ENCODE results near the gene ZRSR2.
"Not testable (repeated sequence)": the region's sequence is repeated elsewhere in the genome, so short reads cannot be mapped to it uniquely, and the experiment has no call there.

Gene ZRSR2

GRCh38 chrX:15804563-15804962 is 14.3 kb downstream of the ZRSR2 start:
- DNase-seq (ENCODE audit: low read depth), result no peak

- no peak for DNase-seq (ENCODE audit: low read depth)
Measured at GRCh38 chrX:15808254-15808653, 18.0 kb downstream of the ZRSR2 start.

GRCh38 chrX:15812192-15812938 is 22.1 kb downstream of the ZRSR2 start:
- no peak for DNase-seq (ENCODE audit: low read depth)

- no peak for DNase-seq (ENCODE audit: low read depth)
Measured at GRCh38 chrX:15813416-15813815, 23.1 kb downstream of the ZRSR2 start.

GRCh38 chrX:15814771-15815365 is 24.6 kb downstream of the ZRSR2 start:
- no peak for DNase-seq (ENCODE audit: low read depth)

- no peak for DNase-seq (ENCODE audit: low read depth)
Measured at GRCh38 chrX:15815779-15816437, 25.6 kb downstream of the ZRSR2 start.

GRCh38 chrX:15816438-15816809 is 26.1 kb downstream of the ZRSR2 start:
- DNase-seq (ENCODE audit: low read depth), result no peak

GRCh38 chrX:15816886-15817285 is 26.6 kb downstream of the ZRSR2 start:
- DNase-seq (ENCODE audit: low read depth), result no peak

GRCh38 chrX:15820106-15821073 is 30.1 kb downstream of the ZRSR2 start:
- no peak for DNase-seq (ENCODE audit: low read depth)

- DNase-seq (ENCODE audit: low read depth), result no peak
Measured at GRCh38 chrX:15822922-15823321, 32.6 kb downstream of the ZRSR2 start.

GRCh38 chrX:15825936-15826335 is 35.7 kb downstream of the ZRSR2 start:
- no peak for DNase-seq (ENCODE audit: low read depth)

GRCh38 chrX:15829217-15829616 is 38.9 kb downstream of the ZRSR2 start:
- no peak for DNase-seq (ENCODE audit: low read depth)

- not testable (repeated sequence) for DNase-seq (ENCODE audit: low read depth)
Measured at GRCh38 chrX:15831347-15831746, 41.1 kb downstream of the ZRSR2 start.

GRCh38 chrX:15834053-15834452 is 43.8 kb downstream of the ZRSR2 start:
- no peak for DNase-seq (ENCODE audit: low read depth)

- DNase-seq (ENCODE audit: low read depth), result no peak
Measured at GRCh38 chrX:15834827-15835595, 44.7 kb downstream of the ZRSR2 start.

- DNase-seq (ENCODE audit: low read depth), result no peak
Measured at GRCh38 chrX:15838017-15838416, 47.7 kb downstream of the ZRSR2 start.

GRCh38 chrX:15841853-15842516 is 51.7 kb downstream of the ZRSR2 start:
- no peak for DNase-seq (ENCODE audit: low read depth)

- no peak for DNase-seq (ENCODE audit: low read depth)
Measured at GRCh38 chrX:15843960-15844359, 53.7 kb downstream of the ZRSR2 start.

GRCh38 chrX:15848576-15848975 is 58.3 kb downstream of the ZRSR2 start:
- DNase-seq (ENCODE audit: low read depth), result no peak

GRCh38 chrX:15849555-15849954 is 59.3 kb downstream of the ZRSR2 start:
- no peak for DNase-seq (ENCODE audit: low read depth)

- DNase-seq (ENCODE audit: low read depth), result no peak
Measured at GRCh38 chrX:15853586-15854079, 63.3 kb downstream of the ZRSR2 start.
